GM19023 (cell line): ENCODE data around the gene LAMA2.
"Not testable (repeated sequence)": the region's sequence is repeated elsewhere in the genome, so short reads cannot be mapped to it uniquely, and the experiment has no call there.

ENCODE experiments used
- ATAC-seq: cut with Tn5 transposase; IDR thresholded peaks from one replicate; pipeline ENCODE4 v1.9.1; 2021; ENCODE audit warnings: mild to moderate bottlenecking, moderate library complexity; ENCODE audit not compliant: unreplicated experiment

The LAMA2 gene

GRCh38 chr6:129164032-129164431 lies 281.1 kb downstream of the LAMA2 start:
- no peak for ATAC-seq

- not testable (repeated sequence) for ATAC-seq
Measured at GRCh38 chr6:129172279-129172995, 289.5 kb downstream of the LAMA2 start.

- ATAC-seq, result no peak
Measured at GRCh38 chr6:129175066-129175465, 292.1 kb downstream of the LAMA2 start.

GRCh38 chr6:129177801-129178200 lies 294.9 kb downstream of the LAMA2 start:
- no peak for ATAC-seq

GRCh38 chr6:129179283-129179682 lies 296.3 kb downstream of the LAMA2 start:
- no peak for ATAC-seq

GRCh38 chr6:129181001-129181400 lies 298.1 kb downstream of the LAMA2 start:
- ATAC-seq, result no peak

- no peak for ATAC-seq
Measured at GRCh38 chr6:129183187-129183591, 300.3 kb downstream of the LAMA2 start.

- no peak for ATAC-seq
Measured at GRCh38 chr6:129183681-129184301, 300.9 kb downstream of the LAMA2 start.

- no peak for ATAC-seq
Measured at GRCh38 chr6:129184324-129184723, 301.4 kb downstream of the LAMA2 start.

- no peak for ATAC-seq
Measured at GRCh38 chr6:129184808-129185366, 301.9 kb downstream of the LAMA2 start.

GRCh38 chr6:129186988-129187387 lies 304.1 kb downstream of the LAMA2 start:
- no peak for ATAC-seq

- no peak for ATAC-seq
Measured at GRCh38 chr6:129188306-129188705, 305.4 kb downstream of the LAMA2 start.

GRCh38 chr6:129188795-129189194 lies 305.9 kb downstream of the LAMA2 start:
- ATAC-seq, result no peak

- ATAC-seq, result no peak
Measured at GRCh38 chr6:129189266-129189665, 306.3 kb downstream of the LAMA2 start.

- no peak for ATAC-seq
Measured at GRCh38 chr6:129191235-129191634, 308.3 kb downstream of the LAMA2 start.

GRCh38 chr6:129192458-129192989 lies 309.6 kb downstream of the LAMA2 start:
- ATAC-seq, result no peak

GRCh38 chr6:129194306-129194941 lies 311.5 kb downstream of the LAMA2 start:
- no peak for ATAC-seq

GRCh38 chr6:129195161-129195560 lies 312.2 kb downstream of the LAMA2 start:
- ATAC-seq, result no peak

GRCh38 chr6:129195643-129196042 lies 312.7 kb downstream of the LAMA2 start:
- no peak for ATAC-seq

GRCh38 chr6:129197154-129197553 lies 314.2 kb downstream of the LAMA2 start:
- no peak for ATAC-seq

GRCh38 chr6:129200151-129200550 lies 317.2 kb downstream of the LAMA2 start:
- ATAC-seq, result no peak
